DOHH2 (cell line): ENCODE results near the gene CTTN.

Source experiments
- CTCF ChIP-seq: fragments of 200-600 bp; sonication (generic); IDR thresholded peaks from one replicate; pipeline ENCODE4 v1.5.1; 2014; ENCODE audit warnings: antibody characterized with exemption, mild to moderate bottlenecking, low read depth, low read length; ENCODE audit not compliant: poor library complexity, severe bottlenecking
- EZH2phosphoT487 ChIP-seq: fragments of 200-600 bp; sonication (generic); IDR thresholded peaks from 2 replicates; pipeline ENCODE4 v1.6.1; 2017; ENCODE audit warnings: borderline replicate concordance, mild to moderate bottlenecking, antibody characterized with exemption, low read length, moderate library complexity, mixed read lengths

GRCh38 chr11:70383664-70384565 is 14.4 kb upstream of the CTTN start:
- TF ChIP-seq CTCF (no peak), EZH2phosphoT487 (no peak)
